ENCODE measurements around the gene FADS2.

Gene FADS2

GRCh38 chr11:61904539-61905048 is 76.5 kb downstream of the FADS2 start:
- no peak for DNase-seq (ENCODE audit: low read depth in 2 of 2, low spot score in 1 of 2)

GRCh38 chr11:61905067-61905696 is 77.1 kb downstream of the FADS2 start:
- no peak for DNase-seq (ENCODE audit: low read depth in 2 of 2, low spot score in 1 of 2)

GRCh38 chr11:61905801-61906521 is 77.9 kb downstream of the FADS2 start:
- DNase-seq (ENCODE audit: low read depth in 2 of 2, low spot score in 1 of 2), result no peak

- DNase-seq (ENCODE audit: low read depth in 2 of 2, low spot score in 1 of 2), result no peak
Observed at GRCh38 chr11:61906522-61906909, 78.4 kb downstream of the FADS2 start.

GRCh38 chr11:61907282-61907681 is 79.2 kb downstream of the FADS2 start:
- no peak for DNase-seq (ENCODE audit: low read depth in 2 of 2, low spot score in 1 of 2)

- no peak for DNase-seq (ENCODE audit: low read depth in 2 of 2, low spot score in 1 of 2)
Observed at GRCh38 chr11:61907871-61908729, 80.0 kb downstream of the FADS2 start.

GRCh38 chr11:61908730-61909316 is 80.7 kb downstream of the FADS2 start:
- no peak for DNase-seq (ENCODE audit: low read depth in 2 of 2, low spot score in 1 of 2)

- no peak for DNase-seq (ENCODE audit: low read depth in 2 of 2, low spot score in 1 of 2)
Observed at GRCh38 chr11:61910187-61911127, 82.4 kb downstream of the FADS2 start.

GRCh38 chr11:61911128-61911700 is 83.1 kb downstream of the FADS2 start:
- DNase-seq (ENCODE audit: low read depth in 2 of 2, low spot score in 1 of 2), result no peak

- no peak for DNase-seq (ENCODE audit: low read depth in 2 of 2, low spot score in 1 of 2)
Observed at GRCh38 chr11:61911701-61912529, 83.8 kb downstream of the FADS2 start.

GRCh38 chr11:61912530-61912898 is 84.4 kb downstream of the FADS2 start:
- DNase-seq (ENCODE audit: low read depth in 2 of 2, low spot score in 1 of 2), result no peak

- no peak for DNase-seq (ENCODE audit: low read depth in 2 of 2, low spot score in 1 of 2)
Observed at GRCh38 chr11:61912991-61913698, 85.0 kb downstream of the FADS2 start.

GRCh38 chr11:61913699-61914395 is 85.7 kb downstream of the FADS2 start:
- no peak for DNase-seq (ENCODE audit: low read depth in 2 of 2, low spot score in 1 of 2)

- no peak for DNase-seq (ENCODE audit: low read depth in 2 of 2, low spot score in 1 of 2)
Observed at GRCh38 chr11:61914471-61915171, 86.5 kb downstream of the FADS2 start.

- no peak for DNase-seq (ENCODE audit: low read depth in 2 of 2, low spot score in 1 of 2)
Observed at GRCh38 chr11:61916737-61917333, 88.7 kb downstream of the FADS2 start.
